Tibial artery (tissue), 4 donors: ENCODE measurements around the gene PAK4.

Experiments used
- DNase-seq, 2 donors: peaks; one replicate each; pipeline ENCODE4 v3.0.0-alpha.2; 2019
- H3K27ac ChIP-seq, 2 donors: fragments of 200-600 bp; sonication (generic) in 1 of 2; 1 replicate in 1 of 2; 2 replicates in 1 of 2; pipeline ENCODE4 v1.5.1; 2018 to 2019; ENCODE audit warnings: mild to moderate bottlenecking in 1 of 2
- H3K27me3 ChIP-seq, 2 donors: fragments of 200-600 bp; sonication (generic) in 1 of 2; one replicate each; pipeline versions ENCODE4 v1.5.1 to v1.6.0; 2016 to 2019
- H3K36me3 ChIP-seq, 3 donors: fragments of 200-600 bp; sonication (generic) in 2 of 3; one replicate each; pipeline ENCODE4 v1.5.1; 2016 to 2019; ENCODE audit warnings: mild to moderate bottlenecking in 2 of 3
- H3K4me1 ChIP-seq, 4 donors: fragments of 200-600 bp; sonication (generic) in 2 of 4; 1 replicate in 3 of 4; 2 replicates in 1 of 4; pipeline ENCODE4 v1.5.1; 2016 to 2019
- H3K4me3 ChIP-seq, 2 donors: fragments of 200-600 bp; sonication (generic) in 1 of 2; 1 replicate in 1 of 2; 2 replicates in 1 of 2; pipeline ENCODE4 v1.5.1; 2018 to 2019; ENCODE audit warnings: mild to moderate bottlenecking in 2 of 2
- H3K9me3 ChIP-seq, 3 donors: fragments of 200-600 bp; sonication (generic) in 1 of 3; one replicate each; pipeline ENCODE4 v1.5.1; 2016 to 2019
- CTCF ChIP-seq, 2 experiments: fragments of 200-600 bp in 1 of 2; fragments of 450-650 bp in 1 of 2; IDR thresholded peaks; one replicate each; pipeline ENCODE4 v1.5.1; 2017 to 2019; ENCODE audit warnings: antibody characterized with exemption in 2 of 2, mild to moderate bottlenecking in 1 of 2, moderate library complexity in 1 of 2
- intact Hi-C: fragments of 100-400 bp; cut with DNase I; formaldehyde crosslinking; loops from one replicate; pipeline ENCODE4 v1.15.0; 2023; ENCODE audit warnings: low total_unique reads

The PAK4 gene

GRCh38 chr19:39122934-39123731 is 2.5 kb upstream of the PAK4 start:
- Histone ChIP-seq H3K36me3 (no peaks in the 10 kb centered on the region), H3K4me1 (peaks cover 0 to 39% (median 24%) of the 10 kb centered on the region in 4 donors), H3K4me3 (no peak overlapping the region), H3K9me3 (no peaks in the 10 kb centered on the region), H3K27me3 (peaks cover 0 to 19% of the 10 kb centered on the region in 2 donors), H3K27ac (no peak overlapping the region)
- no peak for TF ChIP-seq CTCF (IDR thresholded peaks at IDR 0.05)
- intact Hi-C loops, result loop anchor here (5.0 to 10.0 kb wide), 2 partner anchors 64 to 158 kb away; no protein-coding TSS in a partner anchor
- DNase-seq, result no peak

GRCh38 chr19:39124136-39124764 is 1.3 kb upstream of the PAK4 start:
- H3K4me1 ChIP-seq, result peaks cover 0 to 49% (median 33%) of the 10 kb centered on the region in 4 donors
- no peaks in the 10 kb centered on the region for H3K36me3 ChIP-seq
- H3K4me3 ChIP-seq, result no peak overlapping the region
- no peaks in the 10 kb centered on the region for H3K9me3 ChIP-seq
- H3K27ac ChIP-seq, result no peak overlapping the region
- DNase-seq, result no peak
- H3K27me3 ChIP-seq, result peaks cover 0 to 19% of the 10 kb centered on the region in 2 donors
- intact Hi-C loops, result loop anchor here (5.0 to 10.0 kb wide), 2 partner anchors 63 to 159 kb away; no protein-coding TSS in a partner anchor
- TF ChIP-seq CTCF (IDR thresholded peaks at IDR 0.05), result no peak

GRCh38 chr19:39125199-39125553 is 410 bp upstream of the PAK4 start:
- Histone ChIP-seq H3K4me1 (peaks cover 0 to 58% (median 38%) of the 10 kb centered on the region in 4 donors), H3K27ac (peak overlapping the region; percentile 80 to 84), H3K27me3 (peaks cover 0 to 12% of the 10 kb centered on the region in 2 donors), H3K9me3 (no peaks in the 10 kb centered on the region), H3K36me3 (no peaks in the 10 kb centered on the region), H3K4me3 (peak overlapping the region; percentile 75 to 93)
- intact Hi-C loops, result loop anchor here (5.0 to 10.0 kb wide), 2 partner anchors 160 to 217 kb away; partner anchors contain the start of gene SAMD4B
- DNase-seq, result no peak
- no peak for TF ChIP-seq CTCF (IDR thresholded peaks at IDR 0.05)

- Histone ChIP-seq H3K36me3 (no peaks in the 10 kb centered on the region), H3K4me3 (peak overlapping the region; percentile 75 to 93), H3K4me1 (peaks cover 0 to 72% (median 48%) of the 10 kb centered on the region in 4 donors), H3K27ac (peak overlapping the region; percentile 80 to 84), H3K27me3 (peaks cover 0 to 2% of the 10 kb centered on the region in 2 donors), H3K9me3 (no peaks in the 10 kb centered on the region)
- no peak for TF ChIP-seq CTCF (IDR thresholded peaks at IDR 0.05)
- DNase-seq, result peak in 1 of 2 donors; percentile 34
- intact Hi-C loops, result loop anchor here (5.0 to 10.0 kb wide), 2 partner anchors 162 to 216 kb away; partner anchors contain the start of gene SAMD4B
These were observed 964 bp downstream of the PAK4 start for GRCh38 chr19:39126312-39127187.
